HEK293 (cell line): ENCODE measurements around the gene ITIH5.

Experiments
- CTCF ChIA-PET: fragments of 350-600 bp; formaldehyde crosslinking; extraction: SDS; loops from one replicate; lab custom pipeline; 2021; ENCODE audit warnings: antibody characterized with exemption; lab: Yijun Ruan, JAX
- POLR2A ChIA-PET: fragments of 300-600 bp; formaldehyde crosslinking; extraction: SDS; loops from one replicate; lab custom pipeline; 2020; ENCODE audit warnings: antibody characterized with exemption, inconsistent platforms; lab: Yijun Ruan, JAX
- H3K27ac ChIP-seq: fragments of 200-500 bp; sonication (Bioruptor generic); 2 replicates; pipeline ENCODE4 v1.5.1; 2014; ENCODE audit warnings: low read depth, low read length, control low read depth, inconsistent platforms; ENCODE audit errors: extremely low read depth
- H3K36me3 ChIP-seq, 2 experiments: fragments of 200-500 bp in 1 of 2; sonication (Bioruptor generic) in 1 of 2; 1 replicate in 1 of 2; 2 replicates in 1 of 2; pipeline ENCODE4 v1.5.1; 2014 to 2017; ENCODE audit warnings: inconsistent platforms in 2 of 2, low read length in 2 of 2; ENCODE audit not compliant: control insufficient read depth in 2 of 2, insufficient read depth in 1 of 2
- H3K4me1 ChIP-seq: fragments of 200-500 bp; sonication (Bioruptor generic); 2 replicates; pipeline ENCODE4 v1.5.1; 2014; ENCODE audit warnings: mild to moderate bottlenecking, low read length, inconsistent platforms; ENCODE audit not compliant: control insufficient read depth, insufficient read depth
- H3K4me3 ChIP-seq: 2 replicates; pipeline ENCODE4 v1.5.1; 2011; ENCODE audit warnings: low read depth, mild to moderate bottlenecking, control low read depth, low read length, moderate library complexity
- H3K9me3 ChIP-seq: fragments of 200-500 bp; sonication (Bioruptor generic); 2 replicates; pipeline ENCODE4 v1.5.1; 2014; ENCODE audit warnings: low read depth, low read length, inconsistent platforms; ENCODE audit not compliant: control insufficient read depth, insufficient read depth
- HOXD13 ChIP-seq: sonication (generic); formaldehyde crosslinking; IDR thresholded peaks from 2 replicates; pipeline ENCODE4 v1.8.0; 2022; ENCODE audit warnings: missing genetic modification reagents, borderline replicate concordance
- KLF8 ChIP-seq: fragments of 450-650 bp; formaldehyde crosslinking; IDR thresholded peaks from 2 replicates; pipeline ENCODE4 v1.5.1; 2016; ENCODE audit warnings: missing biosample characterization, missing genetic modification characterization
- SETDB1 ChIP-seq: IDR thresholded peaks from one replicate; pipeline ENCODE4 v1.6.1; 2017; ENCODE audit warnings: mild to moderate bottlenecking, low read length, moderate library complexity, mixed read lengths; ENCODE audit not compliant: insufficient read length
- SP7 ChIP-seq: fragments of 450-650 bp; formaldehyde crosslinking; IDR thresholded peaks from 2 replicates; pipeline ENCODE4 v1.5.1; 2016; ENCODE audit warnings: missing biosample characterization, missing genetic modification characterization
- TRIM28 ChIP-seq: IDR thresholded peaks from 2 replicates; pipeline ENCODE4 v1.6.1; 2011; ENCODE audit warnings: low read length, control low read depth, borderline replicate concordance
- ZBTB20 ChIP-seq: fragments of 450-650 bp; formaldehyde crosslinking; IDR thresholded peaks from 2 replicates; pipeline ENCODE4 v1.5.1; 2016; ENCODE audit warnings: missing biosample characterization, missing genetic modification characterization
- ZIC2 ChIP-seq: fragments of 450-650 bp; formaldehyde crosslinking; IDR thresholded peaks from 2 replicates; pipeline ENCODE4 v1.5.1; 2016; ENCODE audit warnings: missing biosample characterization, missing genetic modification characterization
- ZNF138 ChIP-seq: fragments of 450-650 bp; formaldehyde crosslinking; IDR thresholded peaks from 2 replicates; pipeline ENCODE4 v1.5.1; 2016; ENCODE audit warnings: missing biosample characterization, missing genetic modification characterization, borderline replicate concordance
- ZNF140 ChIP-seq: fragments of 450-650 bp; formaldehyde crosslinking; IDR thresholded peaks from 2 replicates; pipeline ENCODE4 v1.5.1; 2016; ENCODE audit warnings: missing biosample characterization, missing genetic modification characterization
- ZNF202 ChIP-seq: fragments of 450-650 bp; formaldehyde crosslinking; IDR thresholded peaks from 2 replicates; pipeline ENCODE4 v1.5.1; 2016; ENCODE audit warnings: missing biosample characterization, missing genetic modification characterization, borderline replicate concordance
- ZNF221 ChIP-seq: fragments of 450-650 bp; formaldehyde crosslinking; IDR thresholded peaks from 2 replicates; pipeline ENCODE4 v1.5.1; 2017; ENCODE audit warnings: missing biosample characterization, missing genetic modification characterization, borderline replicate concordance
- ZNF24 ChIP-seq: fragments of 450-650 bp; formaldehyde crosslinking; IDR thresholded peaks from 2 replicates; pipeline ENCODE4 v1.5.1; 2016; ENCODE audit warnings: missing biosample characterization, missing genetic modification characterization
- ZNF248 ChIP-seq: fragments of 450-650 bp; formaldehyde crosslinking; IDR thresholded peaks from 2 replicates; pipeline ENCODE4 v1.5.1; 2017; ENCODE audit warnings: missing biosample characterization, missing genetic modification characterization
- ZNF292 ChIP-seq: fragments of 450-650 bp; formaldehyde crosslinking; IDR thresholded peaks from 2 replicates; pipeline ENCODE4 v1.5.1; 2016; ENCODE audit warnings: low read depth, missing biosample characterization, missing genetic modification characterization, borderline replicate concordance
- ZNF350 ChIP-seq: fragments of 450-650 bp; formaldehyde crosslinking; IDR thresholded peaks from 2 replicates; pipeline ENCODE4 v1.5.0; 2017; ENCODE audit warnings: missing biosample characterization, mild to moderate bottlenecking, missing genetic modification characterization
- ZNF48 ChIP-seq: fragments of 450-650 bp; formaldehyde crosslinking; IDR thresholded peaks from 2 replicates; pipeline ENCODE4 v1.5.1; 2016; ENCODE audit warnings: missing biosample characterization, missing genetic modification characterization
- ZNF501 ChIP-seq: fragments of 450-650 bp; formaldehyde crosslinking; IDR thresholded peaks from 2 replicates; pipeline ENCODE4 v1.5.1; 2016; ENCODE audit warnings: missing biosample characterization, missing genetic modification characterization
- ZNF677 ChIP-seq: fragments of 450-650 bp; IDR thresholded peaks from 2 replicates; pipeline ENCODE4 v1.5.0; 2018; ENCODE audit warnings: missing biosample characterization, mild to moderate bottlenecking, missing genetic modification characterization, moderate library complexity
- ZNF785 ChIP-seq: fragments of 450-650 bp; formaldehyde crosslinking; IDR thresholded peaks from 2 replicates; pipeline ENCODE4 v1.5.1; 2016; ENCODE audit warnings: missing biosample characterization, missing genetic modification characterization
- TF ChIP-seq, protein P1 (sequence below): fragments of 450-650 bp; formaldehyde crosslinking; IDR thresholded peaks from 2 replicates; pipeline ENCODE4 v1.5.1; 2016; ENCODE audit warnings: missing biosample characterization, missing genetic modification characterization
- TF ChIP-seq, protein P2 (sequence below): fragments of 450-650 bp; formaldehyde crosslinking; IDR thresholded peaks from 2 replicates; pipeline ENCODE4 v1.5.1; 2017; ENCODE audit warnings: missing biosample characterization, missing genetic modification characterization
- TF ChIP-seq, protein P3 (sequence below): fragments of 450-650 bp; formaldehyde crosslinking; IDR thresholded peaks from 2 replicates; pipeline ENCODE4 v1.5.1; 2016; ENCODE audit warnings: missing biosample characterization, missing genetic modification characterization
- TF ChIP-seq, protein P4 (sequence below): fragments of 450-650 bp; formaldehyde crosslinking; conservative IDR thresholded peaks from 2 replicates; pipeline ENCODE4 v1.5.1; 2016; ENCODE audit warnings: low read depth, missing biosample characterization, missing genetic modification characterization

The ITIH5 gene

DNA sequence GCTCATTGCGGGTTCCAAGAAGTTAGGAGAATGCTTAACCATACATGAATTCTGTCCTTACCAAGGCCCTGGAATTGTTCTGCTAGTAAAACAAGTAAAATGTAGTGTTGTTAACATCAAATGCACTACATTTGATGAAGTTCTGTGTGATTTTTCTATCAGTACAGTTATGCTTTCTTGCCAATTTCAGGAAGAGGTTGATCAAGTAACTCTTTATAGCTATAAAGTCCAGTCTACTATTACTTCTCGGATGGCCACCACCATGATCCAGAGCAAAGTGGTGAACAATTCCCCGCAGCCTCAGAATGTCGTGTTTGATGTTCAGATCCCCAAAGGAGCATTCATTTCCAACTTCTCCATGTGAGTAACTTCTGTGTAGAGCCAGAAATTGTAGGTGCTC is 42.1 kb upstream of the ITIH5 start:
- H3K9me3 ChIP-seq, result no peaks in the 10 kb centered on the region
- POLR2A ChIA-PET, result interaction anchor here (0.6 kb wide), 1 partner anchor 163 kb away, joined by 4 read pairs; no protein-coding TSS in a partner anchor
- H3K27ac ChIP-seq, result no peak overlapping the region
- H3K36me3 ChIP-seq, result no peaks in the 10 kb centered on the region
- H3K4me1 ChIP-seq, result no peaks in the 10 kb centered on the region
- no peak overlapping the region for H3K4me3 ChIP-seq
- CTCF ChIA-PET, result interaction anchor here (2.3 kb wide), 1 partner anchor 22 kb away, joined by 10 read pairs; no protein-coding TSS in a partner anchor
- TF ChIP-seq SETDB1, result no peak
- TF ChIP-seq TRIM28, result no peak
- TF ChIP-seq ZNF48 (tag by site-specific recombination), result no peak
- no peak for TF ChIP-seq ZBTB20
- no peak for TF ChIP-seq ZNF677 (tag by site-specific recombination)
- TF ChIP-seq, protein P1, sequence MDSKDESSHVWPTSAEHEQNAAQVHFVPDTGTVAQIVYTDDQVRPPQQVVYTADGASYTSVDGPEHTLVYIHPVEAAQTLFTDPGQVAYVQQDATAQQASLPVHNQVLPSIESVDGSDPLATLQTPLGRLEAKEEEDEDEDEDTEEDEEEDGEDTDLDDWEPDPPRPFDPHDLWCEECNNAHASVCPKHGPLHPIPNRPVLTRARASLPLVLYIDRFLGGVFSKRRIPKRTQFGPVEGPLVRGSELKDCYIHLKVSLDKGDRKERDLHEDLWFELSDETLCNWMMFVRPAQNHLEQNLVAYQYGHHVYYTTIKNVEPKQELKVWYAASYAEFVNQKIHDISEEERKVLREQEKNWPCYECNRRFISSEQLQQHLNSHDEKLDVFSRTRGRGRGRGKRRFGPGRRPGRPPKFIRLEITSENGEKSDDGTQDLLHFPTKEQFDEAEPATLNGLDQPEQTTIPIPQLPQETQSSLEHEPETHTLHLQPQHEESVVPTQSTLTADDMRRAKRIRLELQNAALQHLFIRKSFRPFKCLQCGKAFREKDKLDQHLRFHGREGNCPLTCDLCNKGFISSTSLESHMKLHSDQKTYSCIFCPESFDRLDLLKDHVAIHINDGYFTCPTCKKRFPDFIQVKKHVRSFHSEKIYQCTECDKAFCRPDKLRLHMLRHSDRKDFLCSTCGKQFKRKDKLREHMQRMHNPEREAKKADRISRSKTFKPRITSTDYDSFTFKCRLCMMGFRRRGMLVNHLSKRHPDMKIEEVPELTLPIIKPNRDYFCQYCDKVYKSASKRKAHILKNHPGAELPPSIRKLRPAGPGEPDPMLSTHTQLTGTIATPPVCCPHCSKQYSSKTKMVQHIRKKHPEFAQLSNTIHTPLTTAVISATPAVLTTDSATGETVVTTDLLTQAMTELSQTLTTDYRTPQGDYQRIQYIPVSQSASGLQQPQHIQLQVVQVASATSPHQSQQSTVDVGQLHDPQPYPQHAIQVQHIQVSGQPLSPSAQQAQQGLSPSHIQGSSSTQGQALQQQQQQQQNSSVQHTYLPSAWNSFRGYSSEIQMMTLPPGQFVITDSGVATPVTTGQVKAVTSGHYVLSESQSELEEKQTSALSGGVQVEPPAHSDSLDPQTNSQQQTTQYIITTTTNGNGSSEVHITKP (tag by site-specific recombination), result no peak
- TF ChIP-seq, protein P2, sequence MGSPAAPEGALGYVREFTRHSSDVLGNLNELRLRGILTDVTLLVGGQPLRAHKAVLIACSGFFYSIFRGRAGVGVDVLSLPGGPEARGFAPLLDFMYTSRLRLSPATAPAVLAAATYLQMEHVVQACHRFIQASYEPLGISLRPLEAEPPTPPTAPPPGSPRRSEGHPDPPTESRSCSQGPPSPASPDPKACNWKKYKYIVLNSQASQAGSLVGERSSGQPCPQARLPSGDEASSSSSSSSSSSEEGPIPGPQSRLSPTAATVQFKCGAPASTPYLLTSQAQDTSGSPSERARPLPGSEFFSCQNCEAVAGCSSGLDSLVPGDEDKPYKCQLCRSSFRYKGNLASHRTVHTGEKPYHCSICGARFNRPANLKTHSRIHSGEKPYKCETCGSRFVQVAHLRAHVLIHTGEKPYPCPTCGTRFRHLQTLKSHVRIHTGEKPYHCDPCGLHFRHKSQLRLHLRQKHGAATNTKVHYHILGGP (tag by site-specific recombination), result no peak
- TF ChIP-seq, protein P3, sequence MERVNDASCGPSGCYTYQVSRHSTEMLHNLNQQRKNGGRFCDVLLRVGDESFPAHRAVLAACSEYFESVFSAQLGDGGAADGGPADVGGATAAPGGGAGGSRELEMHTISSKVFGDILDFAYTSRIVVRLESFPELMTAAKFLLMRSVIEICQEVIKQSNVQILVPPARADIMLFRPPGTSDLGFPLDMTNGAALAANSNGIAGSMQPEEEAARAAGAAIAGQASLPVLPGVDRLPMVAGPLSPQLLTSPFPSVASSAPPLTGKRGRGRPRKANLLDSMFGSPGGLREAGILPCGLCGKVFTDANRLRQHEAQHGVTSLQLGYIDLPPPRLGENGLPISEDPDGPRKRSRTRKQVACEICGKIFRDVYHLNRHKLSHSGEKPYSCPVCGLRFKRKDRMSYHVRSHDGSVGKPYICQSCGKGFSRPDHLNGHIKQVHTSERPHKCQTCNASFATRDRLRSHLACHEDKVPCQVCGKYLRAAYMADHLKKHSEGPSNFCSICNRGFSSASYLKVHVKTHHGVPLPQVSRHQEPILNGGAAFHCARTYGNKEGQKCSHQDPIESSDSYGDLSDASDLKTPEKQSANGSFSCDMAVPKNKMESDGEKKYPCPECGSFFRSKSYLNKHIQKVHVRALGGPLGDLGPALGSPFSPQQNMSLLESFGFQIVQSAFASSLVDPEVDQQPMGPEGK (tag by site-specific recombination), result no peak
- no peak for TF ChIP-seq ZNF292 (tag by site-specific recombination)
- TF ChIP-seq ZIC2 (tag by site-specific recombination), result no peak

DNA sequence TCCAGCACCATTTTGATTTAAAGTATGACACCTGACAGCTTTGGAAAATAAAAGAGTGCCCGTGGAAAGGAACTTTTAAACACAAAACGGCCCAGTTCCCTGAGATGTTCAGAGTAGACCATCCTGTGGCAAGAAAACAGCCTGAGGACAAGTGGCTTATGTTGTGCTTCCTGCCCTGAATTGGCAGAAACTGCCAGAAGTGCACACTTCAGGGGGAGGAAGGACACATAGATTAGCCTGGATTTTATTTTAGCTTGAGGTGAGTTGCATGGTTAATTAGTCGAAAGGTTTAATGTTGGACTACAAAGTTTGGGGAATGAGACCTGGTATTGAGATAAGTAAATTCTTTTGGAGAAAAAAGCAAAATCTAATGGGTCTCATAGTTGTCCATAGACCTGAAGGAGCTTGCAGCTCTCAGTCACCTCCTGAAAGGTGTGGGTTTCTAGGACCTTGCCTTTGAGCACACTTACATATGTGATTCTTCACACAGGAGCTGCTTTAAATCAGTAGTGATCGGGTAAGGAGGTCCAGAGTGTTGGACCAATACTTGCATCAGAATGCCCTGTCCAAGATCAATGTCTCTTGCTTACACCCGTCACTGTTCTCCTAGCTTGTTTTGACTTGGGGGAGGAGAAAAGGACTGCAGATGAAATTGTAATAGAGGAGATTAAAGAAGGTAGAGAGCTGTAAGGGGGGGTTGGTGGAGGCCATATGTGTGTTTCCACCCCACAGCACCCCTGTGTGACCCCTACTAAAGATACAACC is 41.3 kb upstream of the ITIH5 start:
- CTCF ChIA-PET, result interaction anchor here (0.7 to 2.3 kb wide), 4 partner anchors 9 to 183 kb away, joined by 4 to 10 read pairs (median 4); no protein-coding TSS in a partner anchor
- Histone ChIP-seq H3K27ac (no peak overlapping the region), H3K4me3 (no peak overlapping the region), H3K36me3 (no peaks in the 10 kb centered on the region), H3K9me3 (no peaks in the 10 kb centered on the region), H3K4me1 (no peaks in the 10 kb centered on the region)
- POLR2A ChIA-PET, result no interaction called here
- TF ChIP-seq ZNF202 (tag by site-specific recombination) (no peak), ZNF221 (no peak), HOXD13 (no peak), ZNF248 (tag by site-specific recombination) (no peak), ZNF140 (tag by site-specific recombination) (no peak), ZNF138 (tag by site-specific recombination) (no peak), SP7 (tag by site-specific recombination) (no peak), ZNF24 (tag by site-specific recombination) (no peak), KLF8 (no peak), ZNF785 (tag by site-specific recombination) (no peak), ZNF501 (tag by site-specific recombination) (no peak), ZNF350 (no peak)
- TF ChIP-seq, protein P4, sequence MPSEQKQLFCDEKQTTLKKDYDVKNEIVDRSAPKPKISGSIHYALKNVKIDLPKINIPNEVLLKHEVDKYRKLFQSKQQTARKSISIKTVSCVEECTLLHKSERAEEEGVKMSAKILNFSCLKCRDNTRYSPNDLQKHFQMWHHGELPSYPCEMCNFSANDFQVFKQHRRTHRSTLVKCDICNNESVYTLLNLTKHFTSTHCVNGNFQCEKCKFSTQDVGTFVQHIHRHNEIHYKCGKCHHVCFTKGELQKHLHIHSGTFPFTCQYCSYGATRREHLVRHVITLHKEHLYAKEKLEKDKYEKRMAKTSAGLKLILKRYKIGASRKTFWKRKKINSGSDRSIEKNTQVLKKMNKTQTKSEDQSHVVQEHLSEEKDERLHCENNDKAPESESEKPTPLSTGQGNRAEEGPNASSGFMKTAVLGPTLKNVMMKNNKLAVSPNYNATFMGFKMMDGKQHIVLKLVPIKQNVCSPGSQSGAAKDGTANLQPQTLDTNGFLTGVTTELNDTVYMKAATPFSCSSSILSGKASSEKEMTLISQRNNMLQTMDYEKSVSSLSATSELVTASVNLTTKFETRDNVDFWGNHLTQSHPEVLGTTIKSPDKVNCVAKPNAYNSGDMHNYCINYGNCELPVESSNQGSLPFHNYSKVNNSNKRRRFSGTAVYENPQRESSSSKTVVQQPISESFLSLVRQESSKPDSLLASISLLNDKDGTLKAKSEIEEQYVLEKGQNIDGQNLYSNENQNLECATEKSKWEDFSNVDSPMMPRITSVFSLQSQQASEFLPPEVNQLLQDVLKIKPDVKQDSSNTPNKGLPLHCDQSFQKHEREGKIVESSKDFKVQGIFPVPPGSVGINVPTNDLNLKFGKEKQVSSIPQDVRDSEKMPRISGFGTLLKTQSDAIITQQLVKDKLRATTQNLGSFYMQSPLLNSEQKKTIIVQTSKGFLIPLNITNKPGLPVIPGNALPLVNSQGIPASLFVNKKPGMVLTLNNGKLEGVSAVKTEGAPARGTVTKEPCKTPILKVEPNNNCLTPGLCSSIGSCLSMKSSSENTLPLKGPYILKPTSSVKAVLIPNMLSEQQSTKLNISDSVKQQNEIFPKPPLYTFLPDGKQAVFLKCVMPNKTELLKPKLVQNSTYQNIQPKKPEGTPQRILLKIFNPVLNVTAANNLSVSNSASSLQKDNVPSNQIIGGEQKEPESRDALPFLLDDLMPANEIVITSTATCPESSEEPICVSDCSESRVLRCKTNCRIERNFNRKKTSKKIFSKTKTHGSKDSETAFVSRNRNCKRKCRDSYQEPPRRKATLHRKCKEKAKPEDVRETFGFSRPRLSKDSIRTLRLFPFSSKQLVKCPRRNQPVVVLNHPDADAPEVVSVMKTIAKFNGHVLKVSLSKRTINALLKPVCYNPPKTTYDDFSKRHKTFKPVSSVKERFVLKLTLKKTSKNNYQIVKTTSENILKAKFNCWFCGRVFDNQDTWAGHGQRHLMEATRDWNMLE (tag by site-specific recombination), result no peak
